AG04450 (cell line): ENCODE data around the gene NME7. TPM values are rescaled to one million over a fixed set of nuclear protein-coding genes. Genes with fewer than 3 reads are reported as not detected.

Experiments used
- CTCF ChIA-PET: fragments of 300-600, 350-600 bp; formaldehyde crosslinking; extraction: SDS; loops from one replicate; lab custom pipeline; 2022; ENCODE audit warnings: antibody characterized with exemption, inconsistent platforms; lab: Charles Lee
- POLR2A ChIA-PET: fragments of 350-600 bp; formaldehyde crosslinking; extraction: SDS; loops from one replicate; lab custom pipeline; 2021; ENCODE audit warnings: antibody characterized with exemption, inconsistent platforms; lab: Yijun Ruan, JAX
- DNase-seq: peaks from one replicate; pipeline ENCODE4 v3.0.0-alpha.2; 2011; ENCODE audit warnings: low read depth, low spot score
- H3K27ac ChIP-seq: one replicate; pipeline ENCODE4 v1.5.1; 2012; ENCODE audit warnings: low read depth, low read length, control low read depth
- H3K27me3 ChIP-seq: one replicate; pipeline ENCODE4 v1.6.0; 2012; ENCODE audit warnings: low read length; ENCODE audit not compliant: control insufficient read depth, insufficient read depth
- H3K4me3 ChIP-seq: 2 replicates; pipeline ENCODE4 v1.5.1; 2011; ENCODE audit warnings: mild to moderate bottlenecking, low read depth, low read length, control low read depth
- H3K9me3 ChIP-seq: 2 replicates; pipeline ENCODE4 v1.5.1; 2012; ENCODE audit warnings: low read length; ENCODE audit not compliant: control insufficient read depth, insufficient read depth
- polyA plus RNA-seq: library from polyadenylated mRNA; depleted of rRNA; stranded (reverse); fragments of >200 nt; gene quantifications from 2 replicates; pipeline ENCODE4 v1.2.3, GENCODE V29; 2011
- TF ChIP-seq, protein P1 (sequence below): IDR thresholded peaks from 2 replicates; pipeline ENCODE4 v1.5.1; 2011; ENCODE audit warnings: low read depth, low read length, control low read depth, inconsistent platforms

NME7 gene
- polyA plus RNA-seq, 1 experiment, result 27.3 TPM

DNA sequence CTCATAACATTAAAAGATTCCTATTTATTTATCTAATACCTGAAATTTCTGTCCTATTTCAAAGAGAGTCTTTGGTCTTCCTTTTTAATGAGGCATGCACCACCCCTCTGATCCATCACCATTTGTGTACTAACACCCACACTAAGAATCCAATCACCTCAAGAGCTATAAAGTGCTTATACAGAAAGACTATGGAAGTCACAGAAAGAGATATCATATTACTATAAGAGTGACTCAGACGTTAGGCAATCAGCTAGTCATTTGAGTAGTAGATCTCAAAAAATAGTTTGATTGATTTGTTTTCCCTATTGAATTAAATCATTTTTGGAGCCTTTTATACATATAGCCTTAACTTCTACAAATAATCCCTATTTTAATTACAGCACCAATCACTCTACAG, 46.1 kb downstream of the NME7 start:
- POLR2A ChIA-PET, result no interaction called here
- TF ChIP-seq, protein P1, sequence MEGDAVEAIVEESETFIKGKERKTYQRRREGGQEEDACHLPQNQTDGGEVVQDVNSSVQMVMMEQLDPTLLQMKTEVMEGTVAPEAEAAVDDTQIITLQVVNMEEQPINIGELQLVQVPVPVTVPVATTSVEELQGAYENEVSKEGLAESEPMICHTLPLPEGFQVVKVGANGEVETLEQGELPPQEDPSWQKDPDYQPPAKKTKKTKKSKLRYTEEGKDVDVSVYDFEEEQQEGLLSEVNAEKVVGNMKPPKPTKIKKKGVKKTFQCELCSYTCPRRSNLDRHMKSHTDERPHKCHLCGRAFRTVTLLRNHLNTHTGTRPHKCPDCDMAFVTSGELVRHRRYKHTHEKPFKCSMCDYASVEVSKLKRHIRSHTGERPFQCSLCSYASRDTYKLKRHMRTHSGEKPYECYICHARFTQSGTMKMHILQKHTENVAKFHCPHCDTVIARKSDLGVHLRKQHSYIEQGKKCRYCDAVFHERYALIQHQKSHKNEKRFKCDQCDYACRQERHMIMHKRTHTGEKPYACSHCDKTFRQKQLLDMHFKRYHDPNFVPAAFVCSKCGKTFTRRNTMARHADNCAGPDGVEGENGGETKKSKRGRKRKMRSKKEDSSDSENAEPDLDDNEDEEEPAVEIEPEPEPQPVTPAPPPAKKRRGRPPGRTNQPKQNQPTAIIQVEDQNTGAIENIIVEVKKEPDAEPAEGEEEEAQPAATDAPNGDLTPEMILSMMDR, result no peak
- no peak for DNase-seq

DNA sequence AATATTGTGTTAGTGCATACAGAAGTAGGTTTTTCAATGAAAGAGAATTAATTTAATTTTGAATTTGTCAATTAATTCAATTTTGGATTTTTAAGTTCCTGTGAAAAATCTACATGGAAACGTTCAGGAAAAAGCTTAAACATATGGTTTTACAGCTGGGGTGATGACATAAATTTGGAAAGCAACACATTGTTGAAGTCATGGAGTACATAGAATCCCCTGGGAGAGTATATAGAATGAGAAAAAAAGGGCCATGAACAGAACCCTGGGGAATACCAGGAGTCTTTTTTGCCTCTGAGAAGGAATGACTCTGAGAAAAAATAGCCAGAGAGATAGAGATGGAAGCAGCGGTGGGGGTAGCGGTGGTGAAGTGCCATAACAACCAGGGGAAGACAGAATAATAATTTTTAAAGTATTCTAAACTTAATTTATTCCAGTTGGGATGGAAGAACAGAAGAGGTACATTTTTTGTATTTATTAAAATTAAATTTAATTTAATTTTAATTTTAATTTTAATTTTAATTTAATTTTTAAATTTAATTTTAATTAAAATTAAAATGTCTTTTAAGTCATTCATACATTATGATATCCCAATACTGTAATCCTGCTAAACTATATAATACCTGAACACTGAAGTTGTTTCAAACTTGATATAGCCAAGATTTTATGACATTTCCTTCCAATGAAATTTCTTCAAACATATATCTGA, 48.9 kb downstream of the NME7 start:
- ChIA-PET CTCF (interaction anchor here (1.0 kb wide), 1 partner anchor 29 kb away, joined by 3 read pairs; no protein-coding TSS in a partner anchor), POLR2A (no interaction called here)
- Histone ChIP-seq H3K9me3 (no peaks in the 10 kb centered on the region), H3K4me3 (no peak overlapping the region), H3K27ac (no peak overlapping the region), H3K27me3 (no peaks in the 10 kb centered on the region)
- DNase-seq, result no peak
- TF ChIP-seq, protein P1, result no peak

More for the DNA sequence above, 46.1 kb downstream of the NME7 start:
- H3K27ac ChIP-seq, result no peak overlapping the region
- no peaks in the 10 kb centered on the region for H3K27me3 ChIP-seq
- no peaks in the 10 kb centered on the region for H3K9me3 ChIP-seq
- no peak overlapping the region for H3K4me3 ChIP-seq
- CTCF ChIA-PET, result interaction anchor here (1.6 kb wide), 1 partner anchor 27 kb away, joined by 8 read pairs; no protein-coding TSS in a partner anchor

DNA sequence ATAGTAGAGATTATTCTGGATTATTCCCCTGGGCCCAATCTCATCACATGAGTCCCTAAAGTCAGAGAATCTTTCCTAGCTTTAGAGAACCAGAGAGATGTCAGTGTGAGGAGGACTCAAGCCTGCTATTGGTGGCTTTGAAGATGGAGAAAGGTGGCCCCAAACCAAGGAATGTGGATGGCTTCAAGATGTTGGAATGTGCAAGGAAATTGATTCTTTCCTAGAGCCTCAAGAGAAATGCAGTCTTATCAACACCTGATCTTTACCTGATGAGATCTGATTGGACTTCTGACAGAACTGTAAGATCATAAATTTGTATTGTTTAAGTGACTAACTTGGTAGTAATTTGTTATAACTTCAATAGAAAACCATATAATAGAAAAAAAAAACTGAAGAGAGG, 51.0 kb downstream of the NME7 start:
- no peak for DNase-seq
- ChIA-PET POLR2A (no interaction called here), CTCF (no interaction called here)
- TF ChIP-seq, protein P1, result no peak
- H3K27ac ChIP-seq, result no peak overlapping the region
- no peaks in the 10 kb centered on the region for H3K27me3 ChIP-seq
- no peak overlapping the region for H3K4me3 ChIP-seq
- H3K9me3 ChIP-seq, result no peaks in the 10 kb centered on the region

DNA sequence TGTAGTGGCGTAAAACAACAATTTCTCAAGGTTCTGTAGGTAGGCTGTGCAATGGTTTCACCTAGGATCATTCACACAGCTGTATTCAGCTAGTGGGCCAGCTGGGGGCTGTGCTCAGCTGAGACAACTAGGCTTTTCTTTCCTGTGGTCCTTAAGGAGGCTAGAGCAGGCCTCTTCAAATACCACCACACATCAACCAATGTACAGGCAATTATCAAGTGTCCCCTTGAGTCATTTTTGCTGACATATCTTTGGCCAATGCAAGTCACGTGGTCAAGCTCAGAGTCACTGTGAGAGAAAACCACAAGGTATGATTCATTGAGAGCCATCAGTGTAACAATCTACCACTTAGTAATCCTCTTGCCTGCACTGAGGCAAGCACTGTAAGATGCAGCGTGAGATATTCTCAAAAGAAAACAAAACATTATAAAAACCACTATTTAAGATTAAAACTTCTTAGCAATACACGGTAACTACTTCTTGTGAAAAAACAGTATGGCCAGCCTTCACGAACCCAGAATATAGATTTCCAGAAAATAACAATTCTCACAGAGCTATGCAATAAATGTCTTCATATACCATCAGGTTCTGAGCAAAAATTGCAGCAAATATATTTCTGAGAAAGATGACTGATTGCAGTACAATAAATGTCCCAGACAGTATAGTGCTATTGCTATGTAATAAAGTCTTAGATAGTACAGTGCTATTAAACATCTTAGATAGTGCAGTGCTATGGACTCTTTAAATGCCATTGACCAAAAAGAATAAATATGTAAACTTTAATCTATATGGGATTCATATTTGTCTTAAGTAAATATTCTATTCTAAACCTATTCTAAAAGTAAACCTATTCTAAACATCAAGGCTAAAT, 55.3 kb downstream of the NME7 start:
- POLR2A ChIA-PET, result no interaction called here
- H3K27ac ChIP-seq, result peak overlapping the region; percentile 34

More for the DNA sequence above, 55.3 kb downstream of the NME7 start:
- TF ChIP-seq, protein P1, result no peak
- peak; percentile 77 for DNase-seq
- H3K9me3 ChIP-seq, result no peaks in the 10 kb centered on the region
- no peak overlapping the region for H3K4me3 ChIP-seq
- CTCF ChIA-PET, result no interaction called here
- no peaks in the 10 kb centered on the region for H3K27me3 ChIP-seq
